Measurements from ENCODE around the gene ERN1.
A peak's percentile ranks its signal among the peaks of the same experiment; 100 is the strongest.

The ERN1 gene

GRCh38 chr17:64025732-64026294 is 104.1 kb downstream of the ERN1 start:
- peaks cover 17% of the 10 kb centered on the region for H3F3A ChIP-seq (ENCODE audit: low read depth)
- peak overlapping the region; percentile 57 for H3K9ac ChIP-seq (ENCODE audit: low read depth, low read length, poor library complexity, severe bottlenecking)
- H3K4me3 ChIP-seq (ENCODE audit: low read length, poor library complexity, severe bottlenecking): peak overlapping the region; percentile 82
- no peaks in the 10 kb centered on the region for H3K9me3 ChIP-seq (ENCODE audit: insufficient read depth, low read depth, low read length)
- H3K9me2 ChIP-seq (replicated peaks; ENCODE audit: low read depth, low read length): no peaks in the 10 kb centered on the region
- peaks cover 18% of the 10 kb centered on the region; the same call in 1 of the 2 replicates for H3K79me2 ChIP-seq (ENCODE audit: insufficient read depth, low read length)
- no peaks in the 10 kb centered on the region for H3K27me3 ChIP-seq (ENCODE audit: insufficient read depth, low read length, poor library complexity, severe bottlenecking)
- no peaks in the 10 kb centered on the region for H4K20me1 ChIP-seq (ENCODE audit: insufficient read depth, low read length, poor library complexity, severe bottlenecking)
- H3K4me2 ChIP-seq (ENCODE audit: low read depth, low read length, poor library complexity, severe bottlenecking): peak overlapping the region; percentile 85
- H2AFZ ChIP-seq (ENCODE audit: low read length): peak overlapping the region; percentile 85
- H3K36me3 ChIP-seq (ENCODE audit: insufficient read depth, low read length): no peaks in the 10 kb centered on the region
- TF ChIP-seq CTCF (conservative IDR thresholded peaks at IDR 0.05; ENCODE audit: low read length) (peak; percentile 99), EZH2phosphoT487 (IDR thresholded peaks at IDR 0.05; ENCODE audit: borderline replicate concordance) (no peak)
- peaks cover 61% of the 10 kb centered on the region for H3K4me1 ChIP-seq (ENCODE audit: insufficient read depth, low read length, poor library complexity, severe bottlenecking)

GRCh38 chr17:64024781-64025731 is 104.9 kb downstream of the ERN1 start:
- Histone ChIP-seq H3K4me2 (ENCODE audit: low read depth, low read length, poor library complexity, severe bottlenecking) (peak overlapping the region; percentile 85), H3F3A (ENCODE audit: low read depth) (peaks cover 20% of the 10 kb centered on the region), H3K4me1 (ENCODE audit: insufficient read depth, low read length, poor library complexity, severe bottlenecking) (peaks cover 61% of the 10 kb centered on the region), H3K4me3 (ENCODE audit: low read length, poor library complexity, severe bottlenecking) (peak overlapping the region; percentile 82), H4K20me1 (ENCODE audit: insufficient read depth, low read length, poor library complexity, severe bottlenecking) (no peaks in the 10 kb centered on the region), H3K79me2 (ENCODE audit: insufficient read depth, low read length) (peaks cover 18% of the 10 kb centered on the region; the same call in 1 of the 2 replicates), H3K9me2 (replicated peaks; ENCODE audit: low read depth, low read length) (no peaks in the 10 kb centered on the region), H3K9me3 (ENCODE audit: insufficient read depth, low read depth, low read length) (no peaks in the 10 kb centered on the region), H3K9ac (ENCODE audit: low read depth, low read length, poor library complexity, severe bottlenecking) (peak overlapping the region; percentile 51), H3K27me3 (ENCODE audit: insufficient read depth, low read length, poor library complexity, severe bottlenecking) (no peaks in the 10 kb centered on the region), H2AFZ (ENCODE audit: low read length) (no peak overlapping the region), H3K36me3 (ENCODE audit: insufficient read depth, low read length) (no peaks in the 10 kb centered on the region)
- TF ChIP-seq EZH2phosphoT487 (IDR thresholded peaks at IDR 0.05; ENCODE audit: borderline replicate concordance) (no peak), CTCF (conservative IDR thresholded peaks at IDR 0.05; ENCODE audit: low read length) (no peak)

GRCh38 chr17:64024215-64024654 is 105.7 kb downstream of the ERN1 start:
- Histone ChIP-seq H2AFZ (ENCODE audit: low read length) (no peak overlapping the region), H3K27me3 (ENCODE audit: insufficient read depth, low read length, poor library complexity, severe bottlenecking) (no peaks in the 10 kb centered on the region), H4K20me1 (ENCODE audit: insufficient read depth, low read length, poor library complexity, severe bottlenecking) (no peaks in the 10 kb centered on the region), H3K9me2 (replicated peaks; ENCODE audit: low read depth, low read length) (no peaks in the 10 kb centered on the region), H3K79me2 (ENCODE audit: insufficient read depth, low read length) (peaks cover 26% of the 10 kb centered on the region), H3K36me3 (ENCODE audit: insufficient read depth, low read length) (no peaks in the 10 kb centered on the region), H3K4me2 (ENCODE audit: low read depth, low read length, poor library complexity, severe bottlenecking) (peak overlapping the region; percentile 85), H3K9me3 (ENCODE audit: insufficient read depth, low read depth, low read length) (no peaks in the 10 kb centered on the region), H3F3A (ENCODE audit: low read depth) (peaks cover 24% of the 10 kb centered on the region), H3K4me3 (ENCODE audit: low read length, poor library complexity, severe bottlenecking) (no peak overlapping the region), H3K9ac (ENCODE audit: low read depth, low read length, poor library complexity, severe bottlenecking) (peak overlapping the region; percentile 51), H3K4me1 (ENCODE audit: insufficient read depth, low read length, poor library complexity, severe bottlenecking) (peaks cover 61% of the 10 kb centered on the region)
- TF ChIP-seq CTCF (conservative IDR thresholded peaks at IDR 0.05; ENCODE audit: low read length) (no peak), EZH2phosphoT487 (IDR thresholded peaks at IDR 0.05; ENCODE audit: borderline replicate concordance) (no peak)
